K562 (cell line): ENCODE results near the gene ANKRD13B.

Experiments
- FOXA1 ChIP-seq: fragments of 450-650 bp; IDR thresholded peaks from 2 replicates; pipeline ENCODE4 v1.6.1; 2016; ENCODE audit warnings: mild to moderate bottlenecking, borderline replicate concordance
- GABPA ChIP-seq: fragments of 200-800 bp; sonication (Bioruptor generic); conservative IDR thresholded peaks from 2 replicates; pipeline ENCODE4 v1.6.1; 2016; ENCODE audit warnings: low read depth, missing genetic modification characterization, missing compliant biosample characterization
- NRF1 ChIP-seq, 2 experiments: fragments of 450-650 bp; IDR thresholded peaks in 1 of 2; conservative IDR thresholded peaks in 1 of 2; 2 replicates each; pipeline ENCODE4 v1.6.1; 2014; ENCODE audit warnings: mild to moderate bottlenecking in 2 of 2
- POLR2A ChIP-seq: fragments of 450-650 bp; conservative IDR thresholded peaks from 2 replicates; pipeline ENCODE4 v1.6.1; 2016
- SIN3B ChIP-seq: fragments of 450-650 bp; IDR thresholded peaks from 2 replicates; pipeline ENCODE4 v1.6.1; 2017; ENCODE audit warnings: low read depth, mild to moderate bottlenecking, moderate library complexity
- ZNF212 ChIP-seq: fragments of 450-650 bp; formaldehyde crosslinking; IDR thresholded peaks from 2 replicates; pipeline ENCODE4 v1.4.0; 2020; ENCODE audit warnings: mild to moderate bottlenecking
- TF ChIP-seq, protein P1 (sequence below), 2 experiments: fragments of 450-650 bp; formaldehyde crosslinking in 1 of 2; IDR thresholded peaks; 2 replicates each; pipeline versions ENCODE4 v1.4.0 to v1.6.1; 2014 to 2020; ENCODE audit warnings: mild to moderate bottlenecking in 2 of 2, borderline replicate concordance in 1 of 2, low read depth in 1 of 2
- TF ChIP-seq, protein P2 (sequence below), 3 experiments: IDR thresholded peaks in 2 of 3; conservative IDR thresholded peaks in 1 of 3; 2 replicates each; pipeline ENCODE4 v1.5.1; 2011 to 2012; ENCODE audit warnings: low read length in 3 of 3, mild to moderate bottlenecking in 3 of 3, control low read depth in 2 of 3, improper control_type of control experiment in 1 of 3, inconsistent platforms in 1 of 3, low read depth in 1 of 3, mixed read lengths in 1 of 3, moderate library complexity in 1 of 3; ENCODE audit not compliant: insufficient read depth in 2 of 3
- TF ChIP-seq, protein P3 (sequence below): fragments of 450-650 bp; IDR thresholded peaks from 2 replicates; pipeline ENCODE4 v1.6.1; 2016

DNA sequence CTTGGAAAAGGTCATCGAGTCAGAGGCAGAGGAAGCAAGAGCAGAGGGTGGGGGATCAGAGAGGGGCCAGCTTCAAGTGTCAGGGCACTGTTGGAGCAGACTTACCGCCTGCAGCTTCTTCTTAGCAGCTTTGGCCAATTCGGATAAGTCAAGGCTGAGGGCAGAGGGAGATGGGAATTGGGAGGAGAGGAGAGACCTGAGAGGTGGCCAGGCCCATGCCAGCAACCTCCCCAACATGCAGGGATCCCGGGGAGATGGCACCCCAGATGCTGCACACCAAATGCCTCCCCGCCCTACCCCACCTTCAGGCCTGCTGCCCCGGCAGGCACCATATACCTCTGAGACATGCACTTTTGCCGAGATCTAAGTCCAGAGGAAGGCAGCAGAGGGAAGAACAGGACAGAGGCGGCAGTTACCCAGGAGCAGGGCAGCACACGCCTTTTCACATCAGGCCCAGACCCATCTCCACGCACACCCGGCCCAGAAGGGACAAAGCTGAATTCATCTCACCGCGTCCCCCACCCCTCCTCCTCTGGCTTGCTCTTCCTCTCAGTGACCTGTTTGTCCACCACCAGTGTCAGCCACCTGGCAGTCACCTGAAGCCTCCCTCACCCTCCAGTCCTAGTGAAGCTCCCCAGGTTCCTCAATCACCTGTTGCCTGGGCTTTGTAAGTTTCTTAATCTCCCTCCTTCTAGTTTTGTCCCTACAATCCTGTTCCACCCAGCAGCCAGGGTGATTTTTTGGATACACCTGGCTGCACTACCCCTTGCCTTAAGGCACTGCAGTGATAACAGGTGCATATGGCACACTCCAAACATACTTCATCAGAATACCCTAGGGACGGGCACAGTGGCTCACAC is 14.1 kb upstream of the ANKRD13B start:
- TF ChIP-seq, protein P1, sequence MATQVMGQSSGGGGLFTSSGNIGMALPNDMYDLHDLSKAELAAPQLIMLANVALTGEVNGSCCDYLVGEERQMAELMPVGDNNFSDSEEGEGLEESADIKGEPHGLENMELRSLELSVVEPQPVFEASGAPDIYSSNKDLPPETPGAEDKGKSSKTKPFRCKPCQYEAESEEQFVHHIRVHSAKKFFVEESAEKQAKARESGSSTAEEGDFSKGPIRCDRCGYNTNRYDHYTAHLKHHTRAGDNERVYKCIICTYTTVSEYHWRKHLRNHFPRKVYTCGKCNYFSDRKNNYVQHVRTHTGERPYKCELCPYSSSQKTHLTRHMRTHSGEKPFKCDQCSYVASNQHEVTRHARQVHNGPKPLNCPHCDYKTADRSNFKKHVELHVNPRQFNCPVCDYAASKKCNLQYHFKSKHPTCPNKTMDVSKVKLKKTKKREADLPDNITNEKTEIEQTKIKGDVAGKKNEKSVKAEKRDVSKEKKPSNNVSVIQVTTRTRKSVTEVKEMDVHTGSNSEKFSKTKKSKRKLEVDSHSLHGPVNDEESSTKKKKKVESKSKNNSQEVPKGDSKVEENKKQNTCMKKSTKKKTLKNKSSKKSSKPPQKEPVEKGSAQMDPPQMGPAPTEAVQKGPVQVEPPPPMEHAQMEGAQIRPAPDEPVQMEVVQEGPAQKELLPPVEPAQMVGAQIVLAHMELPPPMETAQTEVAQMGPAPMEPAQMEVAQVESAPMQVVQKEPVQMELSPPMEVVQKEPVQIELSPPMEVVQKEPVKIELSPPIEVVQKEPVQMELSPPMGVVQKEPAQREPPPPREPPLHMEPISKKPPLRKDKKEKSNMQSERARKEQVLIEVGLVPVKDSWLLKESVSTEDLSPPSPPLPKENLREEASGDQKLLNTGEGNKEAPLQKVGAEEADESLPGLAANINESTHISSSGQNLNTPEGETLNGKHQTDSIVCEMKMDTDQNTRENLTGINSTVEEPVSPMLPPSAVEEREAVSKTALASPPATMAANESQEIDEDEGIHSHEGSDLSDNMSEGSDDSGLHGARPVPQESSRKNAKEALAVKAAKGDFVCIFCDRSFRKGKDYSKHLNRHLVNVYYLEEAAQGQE (IDR thresholded peaks at IDR 0.05; ENCODE audit: borderline replicate concordance), result no peak
- TF ChIP-seq, protein P1 (CRISPR knock-in tag; IDR thresholded peaks at IDR 0.05; ENCODE audit: low read depth), result no peak
- no peak for TF ChIP-seq FOXA1
- no peak for TF ChIP-seq GABPA
- no peak for TF ChIP-seq NRF1 (conservative IDR thresholded peaks at IDR 0.05 in 1 of 2, IDR thresholded peaks at IDR 0.05 in 1 of 2)
- TF ChIP-seq, protein P2, sequence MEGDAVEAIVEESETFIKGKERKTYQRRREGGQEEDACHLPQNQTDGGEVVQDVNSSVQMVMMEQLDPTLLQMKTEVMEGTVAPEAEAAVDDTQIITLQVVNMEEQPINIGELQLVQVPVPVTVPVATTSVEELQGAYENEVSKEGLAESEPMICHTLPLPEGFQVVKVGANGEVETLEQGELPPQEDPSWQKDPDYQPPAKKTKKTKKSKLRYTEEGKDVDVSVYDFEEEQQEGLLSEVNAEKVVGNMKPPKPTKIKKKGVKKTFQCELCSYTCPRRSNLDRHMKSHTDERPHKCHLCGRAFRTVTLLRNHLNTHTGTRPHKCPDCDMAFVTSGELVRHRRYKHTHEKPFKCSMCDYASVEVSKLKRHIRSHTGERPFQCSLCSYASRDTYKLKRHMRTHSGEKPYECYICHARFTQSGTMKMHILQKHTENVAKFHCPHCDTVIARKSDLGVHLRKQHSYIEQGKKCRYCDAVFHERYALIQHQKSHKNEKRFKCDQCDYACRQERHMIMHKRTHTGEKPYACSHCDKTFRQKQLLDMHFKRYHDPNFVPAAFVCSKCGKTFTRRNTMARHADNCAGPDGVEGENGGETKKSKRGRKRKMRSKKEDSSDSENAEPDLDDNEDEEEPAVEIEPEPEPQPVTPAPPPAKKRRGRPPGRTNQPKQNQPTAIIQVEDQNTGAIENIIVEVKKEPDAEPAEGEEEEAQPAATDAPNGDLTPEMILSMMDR (IDR thresholded peaks at IDR 0.05 in 2 of 3, conservative IDR thresholded peaks at IDR 0.05 in 1 of 3; ENCODE audit: insufficient read depth in 2 of 3, low read depth in 1 of 3, low read length in 3 of 3), result no peak
- TF ChIP-seq, protein P3, sequence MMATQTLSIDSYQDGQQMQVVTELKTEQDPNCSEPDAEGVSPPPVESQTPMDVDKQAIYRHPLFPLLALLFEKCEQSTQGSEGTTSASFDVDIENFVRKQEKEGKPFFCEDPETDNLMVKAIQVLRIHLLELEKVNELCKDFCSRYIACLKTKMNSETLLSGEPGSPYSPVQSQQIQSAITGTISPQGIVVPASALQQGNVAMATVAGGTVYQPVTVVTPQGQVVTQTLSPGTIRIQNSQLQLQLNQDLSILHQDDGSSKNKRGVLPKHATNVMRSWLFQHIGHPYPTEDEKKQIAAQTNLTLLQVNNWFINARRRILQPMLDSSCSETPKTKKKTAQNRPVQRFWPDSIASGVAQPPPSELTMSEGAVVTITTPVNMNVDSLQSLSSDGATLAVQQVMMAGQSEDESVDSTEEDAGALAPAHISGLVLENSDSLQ, result no peak
- no peak for TF ChIP-seq SIN3B
- no peak for TF ChIP-seq ZNF212
- no peak for TF ChIP-seq POLR2A
